Measurements from ENCODE around the gene FER. TPM values are rescaled to one million over a fixed set of nuclear protein-coding genes. Genes with fewer than 3 reads are reported as not detected.

The FER gene
- total RNA-seq, 1 experiment from 2014 or later, result 16.4 TPM

GRCh38 chr5:109027983-109028607 lies 280.4 kb downstream of the FER start:
- TF ChIP-seq CTCF (conservative IDR thresholded peaks at IDR 0.05; ENCODE audit: low read depth, low read length), result no peak
- TF ChIP-seq EZH2 (IDR thresholded peaks at IDR 0.05; ENCODE audit: borderline replicate concordance, low read depth, low read length, poor library complexity, severe bottlenecking), result no peak
- BruUV-seq (replicated peaks), result no TSS peak
- Histone ChIP-seq H3K36me3 (ENCODE audit: insufficient read depth, low read length, poor library complexity, severe bottlenecking) (no peaks in the 10 kb centered on the region), H3K4me3 (ENCODE audit: low read depth, low read length, poor library complexity, severe bottlenecking) (no peak overlapping the region), H3K4me1 (ENCODE audit: insufficient read depth, low read length, poor library complexity, severe bottlenecking) (no peaks in the 10 kb centered on the region), H3K9me3 (ENCODE audit: low read depth, low read length, poor library complexity, severe bottlenecking) (no peaks in the 10 kb centered on the region), H3K27me3 (replicated peaks; ENCODE audit: insufficient read depth, low read depth, low read length, poor library complexity) (no peaks in the 10 kb centered on the region), H3K27ac (ENCODE audit: low read depth, low read length, poor library complexity, severe bottlenecking) (no peak overlapping the region)
- intact Hi-C loops (cut with micrococcal nuclease; ENCODE audit: unreplicated experiment), result no loop called here
- no peak for DNase-seq (ENCODE audit: low spot score)
- CTCF ChIA-PET, result no interaction called here
- POLR2A ChIA-PET (ENCODE audit: low non-redundant PET), result no interaction called here

GRCh38 chr5:109028608-109029299 lies 281.1 kb downstream of the FER start:
- TF ChIP-seq EZH2 (IDR thresholded peaks at IDR 0.05; ENCODE audit: borderline replicate concordance, low read depth, low read length, poor library complexity, severe bottlenecking), result no peak
- no peak for TF ChIP-seq CTCF (conservative IDR thresholded peaks at IDR 0.05; ENCODE audit: low read depth, low read length)
- no TSS peak for BruUV-seq (replicated peaks)
- ChIA-PET CTCF (no interaction called here), POLR2A (ENCODE audit: low non-redundant PET) (no interaction called here)
- no peak for DNase-seq (ENCODE audit: low spot score)
- H3K4me3 ChIP-seq (ENCODE audit: low read depth, low read length, poor library complexity, severe bottlenecking), result no peak overlapping the region
- H3K4me1 ChIP-seq (ENCODE audit: insufficient read depth, low read length, poor library complexity, severe bottlenecking), result no peaks in the 10 kb centered on the region
- H3K36me3 ChIP-seq (ENCODE audit: insufficient read depth, low read length, poor library complexity, severe bottlenecking), result no peaks in the 10 kb centered on the region
- H3K27ac ChIP-seq (ENCODE audit: low read depth, low read length, poor library complexity, severe bottlenecking), result no peak overlapping the region
- H3K9me3 ChIP-seq (ENCODE audit: low read depth, low read length, poor library complexity, severe bottlenecking), result no peaks in the 10 kb centered on the region
- H3K27me3 ChIP-seq (replicated peaks; ENCODE audit: insufficient read depth, low read depth, low read length, poor library complexity), result no peaks in the 10 kb centered on the region
- intact Hi-C loops (cut with micrococcal nuclease; ENCODE audit: unreplicated experiment), result no loop called here

GRCh38 chr5:109029847-109030246 lies 282.1 kb downstream of the FER start:
- Histone ChIP-seq H3K27me3 (replicated peaks; ENCODE audit: insufficient read depth, low read depth, low read length, poor library complexity) (no peaks in the 10 kb centered on the region), H3K27ac (ENCODE audit: low read depth, low read length, poor library complexity, severe bottlenecking) (no peak overlapping the region), H3K4me1 (ENCODE audit: insufficient read depth, low read length, poor library complexity, severe bottlenecking) (no peaks in the 10 kb centered on the region), H3K36me3 (ENCODE audit: insufficient read depth, low read length, poor library complexity, severe bottlenecking) (no peaks in the 10 kb centered on the region), H3K9me3 (ENCODE audit: low read depth, low read length, poor library complexity, severe bottlenecking) (no peaks in the 10 kb centered on the region), H3K4me3 (ENCODE audit: low read depth, low read length, poor library complexity, severe bottlenecking) (no peak overlapping the region)
- no peak for DNase-seq (ENCODE audit: low spot score)
- ChIA-PET POLR2A (ENCODE audit: low non-redundant PET) (no interaction called here), CTCF (no interaction called here)
- TF ChIP-seq EZH2 (IDR thresholded peaks at IDR 0.05; ENCODE audit: borderline replicate concordance, low read depth, low read length, poor library complexity, severe bottlenecking) (no peak), CTCF (conservative IDR thresholded peaks at IDR 0.05; ENCODE audit: low read depth, low read length) (no peak)
- intact Hi-C loops (cut with micrococcal nuclease; ENCODE audit: unreplicated experiment), result no loop called here
- BruUV-seq (replicated peaks), result no TSS peak

Data from A673 (cell line).